ENCODE data around the gene PRUNE1.

Gene PRUNE1

GRCh38 chr1:151009674-151010345 is 1.6 kb downstream of the PRUNE1 start:
- Histone ChIP-seq H2AFZ (ENCODE audit: low read depth, low read length) (no peak overlapping the region), H2AK5ac (ENCODE audit: low read length, severe bottlenecking) (no peak overlapping the region), H3K4me1 (ENCODE audit: control insufficient read depth, insufficient read depth, low read depth, low read length) (peaks cover 16% of the 10 kb centered on the region), H3K27me3 (ENCODE audit: control insufficient read depth in 1 of 2, insufficient read depth in 1 of 2, low read length in 2 of 2) (no peaks in the 10 kb centered on the region), H3K4ac (ENCODE audit: low read depth in 1 of 2, low read length in 2 of 2) (no peak overlapping the region), H3K36me3 (ENCODE audit: control insufficient read depth in 1 of 2, insufficient read depth in 2 of 2, low read depth in 1 of 2, low read length in 2 of 2) (no peaks in the 10 kb centered on the region), H2BK12ac (ENCODE audit: low read length in 2 of 2) (no peak overlapping the region), H2BK120ac (ENCODE audit: low read depth, low read length) (no peak overlapping the region), H2BK15ac (ENCODE audit: low read depth, poor library complexity, severe bottlenecking) (no peak overlapping the region), H3K9me3 (ENCODE audit: control insufficient read depth, low read length) (no peaks in the 10 kb centered on the region), H4K8ac (ENCODE audit: low read length) (no peak overlapping the region), H3K9ac (ENCODE audit: low read length) (peak overlapping the region; percentile 97), H3K4me2 (ENCODE audit: low read length, poor library complexity, severe bottlenecking) (no peak overlapping the region), H3K4me3 (ENCODE audit: insufficient read depth in 1 of 2, low read depth in 1 of 2, low read length in 2 of 2) (peak overlapping the region in 1 of 2 experiments; percentile 93), H3K79me1 (replicated peaks; ENCODE audit: low read length, poor library complexity, severe bottlenecking) (peaks cover 17% of the 10 kb centered on the region), H4K91ac (ENCODE audit: low read length) (no peak overlapping the region), H3K18ac (ENCODE audit: low read depth in 1 of 2, low read length in 2 of 2) (no peak overlapping the region), H3K14ac (ENCODE audit: low read length in 2 of 2) (no peak overlapping the region), H3K27ac (ENCODE audit: low read length, poor library complexity, severe bottlenecking) (peak overlapping the region; percentile 46), H2BK5ac (ENCODE audit: low read depth, low read length, poor library complexity, severe bottlenecking) (no peak overlapping the region), H3K23ac (ENCODE audit: low read length in 2 of 2) (no peak overlapping the region)
- DNase-seq: no peak
- WGBS: 100% methylated on average over 7 of the region's 8 CpGs

- Histone ChIP-seq H2BK15ac (ENCODE audit: low read depth, poor library complexity, severe bottlenecking) (no peak overlapping the region), H3K4me3 (ENCODE audit: insufficient read depth in 1 of 2, low read depth in 1 of 2, low read length in 2 of 2) (no peak overlapping the region), H4K91ac (ENCODE audit: low read length) (no peak overlapping the region), H3K9ac (ENCODE audit: low read length) (no peak overlapping the region), H3K18ac (ENCODE audit: low read depth in 1 of 2, low read length in 2 of 2) (no peak overlapping the region), H3K14ac (ENCODE audit: low read length in 2 of 2) (no peak overlapping the region), H2BK5ac (ENCODE audit: low read depth, low read length, poor library complexity, severe bottlenecking) (no peak overlapping the region), H2BK12ac (ENCODE audit: low read length in 2 of 2) (no peak overlapping the region), H4K8ac (ENCODE audit: low read length) (no peak overlapping the region), H3K23ac (ENCODE audit: low read length in 2 of 2) (no peak overlapping the region), H3K27me3 (ENCODE audit: control insufficient read depth in 1 of 2, insufficient read depth in 1 of 2, low read length in 2 of 2) (no peaks in the 10 kb centered on the region), H3K9me3 (ENCODE audit: control insufficient read depth, low read length) (no peaks in the 10 kb centered on the region), H2BK120ac (ENCODE audit: low read depth, low read length) (no peak overlapping the region), H3K79me1 (replicated peaks; ENCODE audit: low read length, poor library complexity, severe bottlenecking) (peaks cover 17% of the 10 kb centered on the region), H2AFZ (ENCODE audit: low read depth, low read length) (no peak overlapping the region), H3K4me1 (ENCODE audit: control insufficient read depth, insufficient read depth, low read depth, low read length) (peaks cover 15% of the 10 kb centered on the region), H3K4me2 (ENCODE audit: low read length, poor library complexity, severe bottlenecking) (no peak overlapping the region), H3K36me3 (ENCODE audit: control insufficient read depth in 1 of 2, insufficient read depth in 2 of 2, low read depth in 1 of 2, low read length in 2 of 2) (no peaks in the 10 kb centered on the region), H3K4ac (ENCODE audit: low read depth in 1 of 2, low read length in 2 of 2) (no peak overlapping the region), H3K27ac (ENCODE audit: low read length, poor library complexity, severe bottlenecking) (no peak overlapping the region), H2AK5ac (ENCODE audit: low read length, severe bottlenecking) (no peak overlapping the region)
- no peak for DNase-seq
- WGBS: 91% methylated on average over 1 of the region's 3 CpGs
Observed at GRCh38 chr1:151010346-151010726, 2.1 kb downstream of the PRUNE1 start.

DNA sequence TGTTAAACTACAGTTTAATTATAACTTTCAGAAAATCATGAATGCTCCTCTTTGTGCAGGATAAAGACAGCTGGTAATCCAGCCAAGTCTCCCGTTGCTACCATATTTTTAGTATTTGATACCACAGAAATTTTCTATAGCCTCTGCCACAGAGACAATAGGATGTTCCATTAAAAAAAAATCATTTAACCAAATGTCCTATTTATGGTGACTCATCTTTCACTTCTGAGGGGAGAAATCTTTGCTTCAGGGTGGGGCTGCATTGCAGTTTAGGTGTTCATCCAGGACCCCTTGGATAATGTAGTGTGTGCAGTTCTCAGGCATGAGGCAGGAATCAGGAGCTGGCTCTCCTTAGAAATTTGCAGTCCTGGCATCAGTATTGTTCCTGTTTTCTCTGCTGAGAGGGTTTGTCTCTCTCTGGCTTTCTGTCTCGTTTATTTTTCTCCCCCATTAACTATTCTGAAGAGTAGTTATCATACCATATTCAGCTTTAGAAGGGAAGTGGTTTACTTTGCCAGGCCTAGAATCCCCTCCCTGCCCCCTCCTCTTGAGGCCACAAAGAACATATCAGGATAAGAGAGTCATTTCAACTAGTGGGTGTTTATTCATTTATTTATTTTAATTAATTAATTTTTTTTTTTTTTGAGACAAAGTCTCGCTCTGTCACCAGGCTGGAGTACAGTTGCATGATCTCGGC is 3.1 kb downstream of the PRUNE1 start:
- WGBS: over 99% methylated on average over 3 of the region's 4 CpGs
- H3K18ac ChIP-seq (ENCODE audit: low read depth in 1 of 2, low read length in 2 of 2): no peak overlapping the region

GRCh38 chr1:151012684-151013471 is 4.6 kb downstream of the PRUNE1 start:
- Histone ChIP-seq H2BK120ac (ENCODE audit: low read depth, low read length) (no peak overlapping the region), H3K18ac (ENCODE audit: low read depth in 1 of 2, low read length in 2 of 2) (peak overlapping the region in 1 of 2 experiments; percentile 61), H4K8ac (ENCODE audit: low read length) (no peak overlapping the region), H3K14ac (ENCODE audit: low read length in 2 of 2) (no peak overlapping the region), H3K79me1 (replicated peaks; ENCODE audit: low read length, poor library complexity, severe bottlenecking) (peaks cover 22% of the 10 kb centered on the region), H3K27me3 (ENCODE audit: control insufficient read depth in 1 of 2, insufficient read depth in 1 of 2, low read length in 2 of 2) (no peaks in the 10 kb centered on the region), H3K9ac (ENCODE audit: low read length) (no peak overlapping the region), H4K91ac (ENCODE audit: low read length) (no peak overlapping the region), H3K36me3 (ENCODE audit: control insufficient read depth in 1 of 2, insufficient read depth in 2 of 2, low read depth in 1 of 2, low read length in 2 of 2) (peaks cover 0 to 3% of the 10 kb centered on the region in 2 experiments), H3K4ac (ENCODE audit: low read depth in 1 of 2, low read length in 2 of 2) (no peak overlapping the region), H2BK5ac (ENCODE audit: low read depth, low read length, poor library complexity, severe bottlenecking) (no peak overlapping the region), H3K9me3 (ENCODE audit: control insufficient read depth, low read length) (no peaks in the 10 kb centered on the region), H3K27ac (ENCODE audit: low read length, poor library complexity, severe bottlenecking) (peak overlapping the region; percentile 58), H3K23ac (ENCODE audit: low read length in 2 of 2) (no peak overlapping the region), H2AK5ac (ENCODE audit: low read length, severe bottlenecking) (no peak overlapping the region), H3K4me2 (ENCODE audit: low read length, poor library complexity, severe bottlenecking) (peak overlapping the region; percentile 17), H2AFZ (ENCODE audit: low read depth, low read length) (no peak overlapping the region), H2BK15ac (ENCODE audit: low read depth, poor library complexity, severe bottlenecking) (no peak overlapping the region), H3K4me1 (ENCODE audit: control insufficient read depth, insufficient read depth, low read depth, low read length) (peaks cover 8% of the 10 kb centered on the region), H2BK12ac (ENCODE audit: low read length in 2 of 2) (peak overlapping the region in 1 of 2 experiments; percentile 11), H3K4me3 (ENCODE audit: insufficient read depth in 1 of 2, low read depth in 1 of 2, low read length in 2 of 2) (no peak overlapping the region)
- DNase-seq: no peak
- WGBS: 96% methylated on average over 13 of the region's 14 CpGs

More for the DNA sequence above, 3.1 kb downstream of the PRUNE1 start:
- Histone ChIP-seq H2BK120ac (ENCODE audit: low read depth, low read length) (no peak overlapping the region), H3K23ac (ENCODE audit: low read length in 2 of 2) (no peak overlapping the region), H3K27me3 (ENCODE audit: control insufficient read depth in 1 of 2, insufficient read depth in 1 of 2, low read length in 2 of 2) (no peaks in the 10 kb centered on the region), H3K4me3 (ENCODE audit: insufficient read depth in 1 of 2, low read depth in 1 of 2, low read length in 2 of 2) (no peak overlapping the region), H3K4me2 (ENCODE audit: low read length, poor library complexity, severe bottlenecking) (no peak overlapping the region), H3K4ac (ENCODE audit: low read depth in 1 of 2, low read length in 2 of 2) (no peak overlapping the region), H2BK12ac (ENCODE audit: low read length in 2 of 2) (no peak overlapping the region), H3K4me1 (ENCODE audit: control insufficient read depth, insufficient read depth, low read depth, low read length) (peaks cover 12% of the 10 kb centered on the region), H2AK5ac (ENCODE audit: low read length, severe bottlenecking) (no peak overlapping the region), H3K36me3 (ENCODE audit: control insufficient read depth in 1 of 2, insufficient read depth in 2 of 2, low read depth in 1 of 2, low read length in 2 of 2) (no peaks in the 10 kb centered on the region), H3K79me1 (replicated peaks; ENCODE audit: low read length, poor library complexity, severe bottlenecking) (peaks cover 20% of the 10 kb centered on the region), H4K91ac (ENCODE audit: low read length) (no peak overlapping the region), H2BK5ac (ENCODE audit: low read depth, low read length, poor library complexity, severe bottlenecking) (no peak overlapping the region), H3K9me3 (ENCODE audit: control insufficient read depth, low read length) (no peaks in the 10 kb centered on the region), H3K9ac (ENCODE audit: low read length) (peak overlapping the region; percentile 38), H4K8ac (ENCODE audit: low read length) (no peak overlapping the region), H2AFZ (ENCODE audit: low read depth, low read length) (no peak overlapping the region), H3K27ac (ENCODE audit: low read length, poor library complexity, severe bottlenecking) (no peak overlapping the region), H2BK15ac (ENCODE audit: low read depth, poor library complexity, severe bottlenecking) (no peak overlapping the region), H3K14ac (ENCODE audit: low read length in 2 of 2) (no peak overlapping the region)
- no peak for DNase-seq
